AG20443 (cell line): ENCODE data around the gene GALNT9.
"Not testable (repeated sequence)": the region's sequence is repeated elsewhere in the genome, so short reads cannot be mapped to it uniquely, and the experiment has no call there.

ENCODE experiments used
- DNase-seq: peaks from one replicate; pipeline ENCODE4 v3.0.0; 2012; ENCODE audit warnings: low spot score, mixed read lengths

Gene GALNT9

GRCh38 chr12:132329036-132329719, at the start of gene GALNT9:
Gene GALNT9, minus strand, starts transcription at chr12:132329589. Its CDS starts 386 bp downstream, at chr12:132329203.
- no peak for DNase-seq

DNA sequence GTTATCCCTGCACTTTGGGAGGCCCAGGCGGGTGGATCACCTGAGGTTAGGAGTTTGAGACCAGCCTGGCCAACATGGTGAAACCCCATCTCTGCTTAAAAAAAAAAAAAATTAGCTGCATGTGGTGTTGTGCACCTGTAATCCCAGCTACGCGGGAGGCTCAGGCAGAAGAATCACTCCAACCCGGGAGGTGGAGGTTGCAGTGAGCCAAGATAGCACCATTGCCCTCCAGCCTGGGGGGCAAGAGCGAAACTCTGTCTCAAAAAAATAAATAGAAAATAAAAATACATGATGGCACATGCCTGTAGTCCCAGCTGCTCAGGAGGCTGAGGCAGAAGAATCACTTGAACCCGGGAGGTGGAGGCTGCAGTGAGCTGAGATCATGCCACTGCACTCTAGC, 49.7 kb upstream of the GALNT9 start:
- not testable (repeated sequence) for DNase-seq

DNA sequence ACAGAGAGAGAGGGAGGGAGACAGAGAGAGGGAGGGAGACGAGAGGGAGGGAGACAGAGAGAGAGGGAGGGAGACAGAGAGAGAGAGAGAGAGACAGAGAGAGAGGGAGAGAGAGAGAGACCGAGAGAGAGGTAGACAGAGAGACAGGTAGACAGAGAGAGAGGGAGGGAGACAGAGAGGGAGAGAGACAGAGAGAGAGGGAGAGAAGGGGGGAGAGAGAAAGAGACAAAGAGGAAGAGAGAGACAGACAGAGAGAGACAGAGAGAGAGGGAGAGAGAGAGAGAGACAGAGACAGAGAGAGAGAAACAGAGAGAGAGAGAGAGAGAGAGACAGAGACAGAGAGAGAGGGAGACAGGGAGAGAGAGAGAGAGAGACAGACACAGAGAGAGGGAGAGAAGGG, 47.8 kb upstream of the GALNT9 start:
- DNase-seq, result no peak

DNA sequence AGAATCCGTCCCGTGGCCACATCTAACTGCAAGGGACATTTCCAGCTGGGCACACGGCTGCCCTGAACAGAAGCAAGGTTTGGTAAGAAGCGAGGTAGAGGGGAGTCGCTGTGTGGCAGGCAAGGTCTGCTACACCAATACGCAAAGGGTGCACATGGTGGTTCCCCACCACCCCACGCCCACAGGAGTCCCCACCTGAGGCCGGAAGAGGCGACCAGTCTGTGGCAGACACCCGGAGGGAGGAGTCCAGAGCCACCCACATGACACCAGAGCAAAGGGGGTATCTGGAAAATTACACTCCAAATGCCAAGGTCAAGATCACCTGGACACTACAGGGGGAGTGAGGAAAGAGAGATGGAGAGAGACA, 47.1 kb upstream of the GALNT9 start:
- DNase-seq, result no peak

GRCh38 chr12:132375747-132376463, 46.5 kb upstream of the GALNT9 start:
- DNase-seq, result no peak

DNA sequence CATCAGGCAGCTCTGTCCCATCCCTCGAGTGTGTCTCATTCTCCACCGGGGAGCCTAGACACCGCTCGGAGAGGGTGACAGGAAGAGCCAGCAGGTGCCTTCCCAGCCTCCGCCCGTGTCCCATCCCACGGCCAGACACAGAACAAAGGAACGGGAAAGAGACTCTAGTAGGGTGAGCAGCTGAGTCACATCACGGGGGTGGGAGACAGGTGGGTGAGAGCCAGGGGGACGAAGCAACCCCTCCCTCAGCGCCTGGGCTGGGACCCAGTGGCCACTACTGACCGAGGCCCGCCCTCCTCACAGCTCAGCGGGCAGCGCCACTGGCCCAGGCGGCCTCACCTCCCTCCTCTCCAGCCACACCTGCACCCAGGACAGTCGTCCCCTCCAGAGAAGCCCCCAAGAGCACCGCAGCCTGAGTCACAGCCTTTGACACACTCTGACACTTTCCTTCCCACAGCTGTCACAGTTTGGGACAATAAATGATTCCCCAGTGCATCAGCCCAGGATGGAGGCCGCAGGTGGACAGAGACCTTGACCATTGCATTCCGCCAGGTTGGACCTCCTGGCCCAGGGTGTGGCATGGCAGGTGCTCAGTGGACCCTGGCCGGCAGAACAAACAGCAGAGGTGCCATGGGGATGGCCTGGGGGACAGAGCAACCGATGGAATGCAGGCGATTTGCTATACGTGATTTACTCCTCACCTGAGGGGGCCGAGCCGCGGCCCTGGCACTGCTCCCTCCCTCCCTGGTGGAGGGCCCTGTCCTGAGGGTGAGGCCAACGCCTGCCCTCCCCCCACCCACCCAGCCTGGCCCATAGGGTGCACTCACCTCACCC, 45.4 kb upstream of the GALNT9 start:
- no peak for DNase-seq

GRCh38 chr12:132373901-132374611, 44.7 kb upstream of the GALNT9 start:
- DNase-seq, result no peak

GRCh38 chr12:132367852-132368251, 38.5 kb upstream of the GALNT9 start:
- no peak for DNase-seq

DNA sequence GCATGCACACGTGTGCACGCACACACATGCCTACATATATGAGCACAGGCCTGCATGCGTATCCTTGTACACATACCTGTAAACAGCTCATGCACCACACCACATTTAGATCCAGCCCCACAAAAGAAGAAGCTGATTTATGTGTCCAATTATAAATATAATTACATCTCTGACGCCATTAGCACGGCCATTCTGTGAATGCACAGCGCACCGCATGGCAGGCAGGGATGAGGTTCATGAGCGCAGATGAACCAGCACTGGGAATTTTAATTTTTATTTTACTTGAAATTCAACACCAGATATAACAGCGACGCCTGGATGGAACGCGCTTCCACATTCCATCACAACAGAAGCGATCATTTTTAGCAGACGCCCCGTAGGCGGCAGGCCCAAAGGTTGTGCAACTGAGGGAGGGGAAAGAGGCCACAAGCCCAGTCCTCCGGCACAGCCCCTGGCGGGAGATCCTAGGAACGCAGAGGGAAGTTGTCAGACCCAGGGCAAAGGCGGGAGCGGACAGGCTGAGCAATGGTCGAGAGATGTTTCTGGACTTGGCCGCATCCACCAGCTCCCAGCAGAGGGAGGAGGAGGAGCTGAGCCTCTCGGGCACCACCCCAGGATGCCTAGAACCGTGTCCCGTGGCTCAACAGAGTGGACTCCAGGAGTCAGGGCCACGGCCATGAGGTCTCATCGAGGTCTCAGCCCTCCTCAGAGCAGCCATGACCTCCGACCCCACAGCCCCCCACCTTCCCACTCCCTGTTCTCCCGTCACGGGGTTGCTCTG, 37.9 kb upstream of the GALNT9 start:
- peak; percentile 58 for DNase-seq

- no peak for DNase-seq
Observed at GRCh38 chr12:132366341-132366861, 37.0 kb upstream of the GALNT9 start.

- DNase-seq, result no peak
Observed at GRCh38 chr12:132365226-132365625, 35.8 kb upstream of the GALNT9 start.

DNA sequence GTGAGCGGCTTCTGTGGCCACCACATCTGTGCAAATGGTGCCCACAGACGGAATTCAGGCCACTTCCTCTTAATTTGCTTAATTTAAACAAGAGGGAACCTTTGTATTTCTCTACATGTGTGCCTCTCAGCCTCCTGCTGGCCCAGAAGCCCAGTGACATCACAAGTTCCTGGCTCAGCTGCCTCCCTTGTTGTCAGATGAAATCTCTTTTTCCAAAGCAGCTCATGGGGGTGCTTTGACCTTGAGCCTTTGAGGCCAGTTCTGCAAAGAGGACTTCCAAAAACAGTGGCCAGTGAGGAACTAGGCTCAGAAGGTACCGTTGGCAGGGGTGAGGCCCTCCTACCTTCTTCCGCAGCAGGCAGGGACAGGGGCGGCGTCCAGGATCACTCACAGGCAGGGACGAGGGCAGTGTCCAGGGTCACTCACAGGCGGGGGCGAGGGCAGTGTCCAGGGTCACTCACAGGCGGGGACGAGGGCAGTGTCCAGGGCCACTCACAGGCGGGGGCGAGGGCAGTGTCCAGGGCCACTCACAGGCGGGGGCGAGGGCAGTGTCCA, 35.0 kb upstream of the GALNT9 start:
- no peak for DNase-seq

GRCh38 chr12:132363661-132364347, 34.4 kb upstream of the GALNT9 start:
- no peak for DNase-seq

GRCh38 chr12:132362996-132363660, 33.7 kb upstream of the GALNT9 start:
- DNase-seq, result no peak

DNA sequence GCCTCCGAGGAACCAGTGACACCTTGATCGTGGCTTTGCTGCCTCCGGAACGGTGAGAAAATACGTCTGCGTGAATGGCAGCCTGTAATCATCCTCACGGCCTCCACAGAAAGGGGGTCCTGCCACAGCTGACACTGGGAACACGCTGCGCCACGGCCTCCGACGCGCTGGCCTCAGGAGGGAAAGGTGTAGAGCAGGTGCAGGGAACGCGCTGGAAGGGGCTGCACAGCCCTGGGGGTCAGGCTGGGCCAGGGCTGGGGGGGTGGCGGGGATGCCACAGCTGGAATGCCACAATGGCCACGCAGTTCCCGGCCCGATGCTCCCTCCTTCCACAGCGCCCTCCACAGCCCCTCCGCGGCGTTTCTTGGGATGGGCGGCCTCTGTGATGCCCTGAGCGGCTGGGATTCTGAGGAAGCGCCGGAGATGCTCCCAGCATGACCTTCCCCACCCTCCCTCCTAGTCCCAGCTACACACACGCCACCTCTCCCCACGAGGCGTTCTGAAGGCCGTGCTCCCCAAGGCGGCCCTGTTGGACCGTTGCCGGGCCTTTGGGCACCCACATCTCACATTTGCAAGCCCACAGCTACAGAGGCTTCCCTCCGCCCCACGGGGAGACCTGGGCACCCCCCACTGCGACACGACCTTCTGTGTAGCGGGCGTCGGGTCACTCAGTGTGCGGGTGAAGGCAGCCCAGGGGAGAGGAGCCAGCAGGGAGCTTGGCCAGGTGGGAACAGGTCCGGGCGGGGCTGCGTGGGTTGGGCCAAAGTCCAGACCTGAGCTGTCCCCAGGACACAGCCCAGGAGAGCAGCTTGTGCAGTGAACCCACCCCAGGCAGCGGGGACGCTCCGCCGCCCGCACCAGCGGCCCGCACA, 31.8 kb upstream of the GALNT9 start:
- DNase-seq, result no peak

- DNase-seq, result no peak
Observed at GRCh38 chr12:132360410-132360809, 31.0 kb upstream of the GALNT9 start.

DNA sequence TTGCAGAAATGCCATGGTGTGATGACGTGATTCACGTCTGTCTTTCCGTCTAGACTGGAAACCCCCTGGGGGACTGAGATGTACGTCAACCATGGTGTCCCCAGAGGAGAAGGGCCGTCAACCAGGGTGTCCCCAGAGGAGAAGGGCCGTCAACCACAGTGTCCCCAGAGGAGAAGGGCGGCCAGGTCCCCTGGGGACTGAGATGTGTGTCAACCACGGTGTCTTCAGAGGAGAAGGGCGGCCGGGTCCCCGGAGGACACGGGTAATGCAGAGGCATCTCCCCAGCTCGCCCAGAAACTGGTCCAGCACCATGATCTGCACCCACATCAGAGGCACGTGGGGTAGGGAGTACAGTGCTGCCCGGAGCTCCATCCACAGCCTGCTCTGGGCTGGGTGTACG, 30.6 kb upstream of the GALNT9 start:
- DNase-seq, result no peak

- DNase-seq, result no peak
Observed at GRCh38 chr12:132359551-132359950, 30.2 kb upstream of the GALNT9 start.
